Naive thymus-derived CD4-positive, alpha-beta T cell (primary cell): ENCODE measurements around the gene CSN1S1. TPM values are rescaled to one million over a fixed set of nuclear protein-coding genes. Genes with fewer than 3 reads are reported as not detected.

Source experiments
- ATAC-seq: fragments of 150-1000 bp; cut with Tn5 transposase; 2 replicates; pipeline ENCODE4 v1.10.0; 2021; ENCODE audit warnings: mild to moderate bottlenecking, moderate library complexity
- CTCF ChIA-PET: fragments of 350-600 bp; sonication (Branson Sonifier 250); formaldehyde crosslinking; loops from one replicate; lab custom pipeline; 2021; ENCODE audit warnings: antibody characterized with exemption; lab: Charles Lee
- POLR2A ChIA-PET: fragments of 350-600 bp; sonication (Branson Sonifier 250); formaldehyde crosslinking; loops from one replicate; lab custom pipeline; 2021; ENCODE audit warnings: antibody characterized with exemption, inconsistent platforms; lab: Charles Lee
- DNase-seq, 9 donors: peaks; one replicate each; pipeline versions ENCODE4 v3.0.0 to v3.0.0-alpha.2; 2020 to 2022; ENCODE audit warnings: mixed read lengths in 1 of 9
- H3K27ac ChIP-seq: one replicate; pipeline ENCODE4 v1.7.0; 2013; ENCODE audit warnings: mild to moderate bottlenecking, low read depth, low read length, moderate library complexity
- H3K27me3 ChIP-seq, 2 donors: one replicate each; pipeline ENCODE4 v1.7.0; 2013; ENCODE audit warnings: low read length in 2 of 2, mild to moderate bottlenecking in 2 of 2, moderate library complexity in 2 of 2; ENCODE audit not compliant: control insufficient read depth in 2 of 2, insufficient read depth in 2 of 2
- H3K36me3 ChIP-seq, 3 experiments: 1 replicate in 2 of 3; 2 replicates in 1 of 3; pipeline ENCODE4 v1.7.0; 2013; ENCODE audit warnings: low read length in 3 of 3, mild to moderate bottlenecking in 3 of 3, moderate library complexity in 1 of 3; ENCODE audit not compliant: insufficient read depth in 3 of 3, control insufficient read depth in 2 of 3
- H3K4me1 ChIP-seq, 2 donors: one replicate each; pipeline ENCODE4 v1.7.0; 2013; ENCODE audit warnings: low read length in 2 of 2, mild to moderate bottlenecking in 2 of 2, moderate library complexity in 1 of 2; ENCODE audit not compliant: control insufficient read depth in 2 of 2, insufficient read depth in 2 of 2
- H3K4me3 ChIP-seq: 2 replicates; pipeline ENCODE4 v1.7.0; 2013; ENCODE audit warnings: mild to moderate bottlenecking, low read length
- H3K9me3 ChIP-seq, 3 experiments: 1 replicate in 2 of 3; 2 replicates in 1 of 3; pipeline ENCODE4 v1.7.0; 2013; ENCODE audit warnings: low read length in 3 of 3; ENCODE audit not compliant: control insufficient read depth in 2 of 3
- H3K27ac Mint-ChIP-seq, 9 donors: one replicate each; pipeline ENCODE4 v1.8.0; 2020 to 2022; ENCODE audit warnings: mixed read lengths in 9 of 9, mild to moderate bottlenecking in 8 of 9, moderate library complexity in 5 of 9, inconsistent platforms in 2 of 9
- H3K27me3 Mint-ChIP-seq, 5 donors: one replicate each; pipeline ENCODE4 v1.8.0; 2021 to 2022; ENCODE audit warnings: mixed read lengths in 5 of 5, mild to moderate bottlenecking in 1 of 5
- H3K36me3 Mint-ChIP-seq, 5 donors: one replicate each; pipeline ENCODE4 v1.8.0; 2020 to 2022; ENCODE audit warnings: mixed read lengths in 5 of 5, mild to moderate bottlenecking in 3 of 5, inconsistent platforms in 1 of 5
- H3K4me1 Mint-ChIP-seq, 7 donors: one replicate each; pipeline ENCODE4 v1.8.0; 2020 to 2022; ENCODE audit warnings: mixed read lengths in 7 of 7, mild to moderate bottlenecking in 3 of 7, inconsistent platforms in 1 of 7
- H3K4me3 Mint-ChIP-seq, 10 donors: one replicate each; pipeline ENCODE4 v1.8.0; 2020 to 2022; ENCODE audit warnings: mild to moderate bottlenecking in 10 of 10, mixed read lengths in 10 of 10, moderate library complexity in 6 of 10, inconsistent platforms in 2 of 10
- H3K9me3 Mint-ChIP-seq, 11 donors: one replicate each; pipeline ENCODE4 v1.8.0; 2020 to 2022; ENCODE audit warnings: mixed read lengths in 11 of 11, mild to moderate bottlenecking in 4 of 11, inconsistent platforms in 1 of 11, moderate library complexity in 1 of 11
- intact Hi-C, 2 donors: fragments of 100-400 bp; cut with micrococcal nuclease; formaldehyde crosslinking; loops; one replicate each; pipeline ENCODE4 v1.15.1; 2023
- polyA plus RNA-seq, 2 donors: library from polyadenylated mRNA; unstranded; fragments of 300-500 nt; fragmentation: Illumina TruSeq; gene quantifications; one replicate each; pipeline ENCODE4 v1.2.3, GENCODE V29; 2021
- total RNA-seq, 6 experiments: library from RNA in 5 of 6; stranded (reverse) in 5 of 6; gene quantifications; 1 replicate in 5 of 6; 2 replicates in 1 of 6; pipeline ENCODE4 v1.2.3 and lab custom pipeline; 2021 to 2026

Gene CSN1S1
- total and polyA plus RNA-seq, 7 experiments from 2014 or later: not detected

GRCh38 chr4:69977582-69977981 is 46.7 kb downstream of the CSN1S1 start:
- peaks cover 0 to 12% (median 6%) of the 10 kb centered on the region in 5 donors for H3K27me3 Mint-ChIP-seq
- no peak for DNase-seq
- Histone ChIP-seq H3K36me3 (no peaks in the 10 kb centered on the region), H3K27ac (no peak overlapping the region), H3K27me3 (no peaks in the 10 kb centered on the region), H3K4me1 (no peaks in the 10 kb centered on the region), H3K4me3 (no peak overlapping the region), H3K9me3 (no peaks in the 10 kb centered on the region)
- no peak overlapping the region for H3K27ac Mint-ChIP-seq
- ChIA-PET POLR2A (no interaction called here), CTCF (no interaction called here)
- H3K9me3 Mint-ChIP-seq: peaks cover 0 to 5% (median 0%) of the 10 kb centered on the region in 11 donors
- no peak overlapping the region for H3K4me3 Mint-ChIP-seq
- no peaks in the 10 kb centered on the region for H3K4me1 Mint-ChIP-seq
- intact Hi-C loops: no loop called here
- ATAC-seq: no peak
- no peaks in the 10 kb centered on the region for H3K36me3 Mint-ChIP-seq

GRCh38 chr4:69984030-69984443 is 53.2 kb downstream of the CSN1S1 start:
- Histone ChIP-seq H3K27me3 (no peaks in the 10 kb centered on the region), H3K27ac (no peak overlapping the region), H3K4me1 (no peaks in the 10 kb centered on the region), H3K4me3 (no peak overlapping the region), H3K9me3 (no peaks in the 10 kb centered on the region), H3K36me3 (no peaks in the 10 kb centered on the region)
- Mint-ChIP-seq H3K9me3 (peaks cover 0 to 3% (median 0%) of the 10 kb centered on the region in 11 donors), H3K4me1 (no peaks in the 10 kb centered on the region), H3K4me3 (no peak overlapping the region), H3K27ac (no peak overlapping the region), H3K36me3 (no peaks in the 10 kb centered on the region), H3K27me3 (peaks cover 0 to 7% (median 0%) of the 10 kb centered on the region in 5 donors)
- no peak for ATAC-seq
- no peak for DNase-seq
- POLR2A ChIA-PET: no interaction called here
- intact Hi-C loops: no loop called here
- CTCF ChIA-PET: no interaction called here

GRCh38 chr4:69986663-69987062 is 55.8 kb downstream of the CSN1S1 start:
- no peaks in the 10 kb centered on the region for H3K36me3 Mint-ChIP-seq
- H3K27me3 ChIP-seq: no peaks in the 10 kb centered on the region
- ChIA-PET CTCF (no interaction called here), POLR2A (no interaction called here)
- H3K4me3 ChIP-seq: no peak overlapping the region
- no peaks in the 10 kb centered on the region for H3K4me1 ChIP-seq
- DNase-seq (no peak), ATAC-seq (no peak)
- H3K27me3 Mint-ChIP-seq: peaks cover 0 to 7% (median 0%) of the 10 kb centered on the region in 5 donors
- H3K4me3 Mint-ChIP-seq: no peak overlapping the region
- no peaks in the 10 kb centered on the region for H3K36me3 ChIP-seq
- no peaks in the 10 kb centered on the region for H3K9me3 ChIP-seq
- H3K9me3 Mint-ChIP-seq: no peaks in the 10 kb centered on the region
- H3K27ac Mint-ChIP-seq: no peak overlapping the region
- H3K27ac ChIP-seq: no peak overlapping the region
- intact Hi-C loops: no loop called here
- H3K4me1 Mint-ChIP-seq: no peaks in the 10 kb centered on the region

GRCh38 chr4:69991016-69991415 is 60.1 kb downstream of the CSN1S1 start:
- ChIA-PET POLR2A (no interaction called here), CTCF (no interaction called here)
- intact Hi-C loops: no loop called here
- no peaks in the 10 kb centered on the region for H3K4me1 ChIP-seq
- no peaks in the 10 kb centered on the region for H3K36me3 Mint-ChIP-seq
- H3K4me3 Mint-ChIP-seq: no peak overlapping the region
- no peak overlapping the region for H3K4me3 ChIP-seq
- H3K27ac ChIP-seq: no peak overlapping the region
- H3K9me3 Mint-ChIP-seq: no peaks in the 10 kb centered on the region
- no peaks in the 10 kb centered on the region for H3K27me3 ChIP-seq
- no peak for DNase-seq
- peaks cover 0 to 3% (median 0%) of the 10 kb centered on the region in 5 donors for H3K27me3 Mint-ChIP-seq
- no peaks in the 10 kb centered on the region for H3K36me3 ChIP-seq
- no peak overlapping the region for H3K27ac Mint-ChIP-seq
- no peak for ATAC-seq
- H3K4me1 Mint-ChIP-seq: no peaks in the 10 kb centered on the region
- no peaks in the 10 kb centered on the region for H3K9me3 ChIP-seq

GRCh38 chr4:69994782-69995181 is 63.9 kb downstream of the CSN1S1 start:
- intact Hi-C loops: no loop called here

GRCh38 chr4:69995526-69996016 is 64.7 kb downstream of the CSN1S1 start, which contains the start of gene STATH:
TSS of gene STATH (plus strand) at chr4:69995966. CDS start at chr4:69998438, 2,472 bp downstream.
- H3K27me3 Mint-ChIP-seq: peaks cover 0 to 5% (median 0%) of the 10 kb centered on the region in 5 donors
- intact Hi-C loops: no loop called here
- Histone ChIP-seq H3K4me3 (no peak within 1 kb of the TSS), H3K9me3 (no peaks in the 10 kb centered on the region), H3K36me3 (no peaks in the 10 kb centered on the region), H3K27ac (no peak within 1 kb of the TSS), H3K27me3 (no peaks in the 10 kb centered on the region), H3K4me1 (no peaks in the 10 kb centered on the region)
- H3K4me1 Mint-ChIP-seq: no peaks in the 10 kb centered on the region
- DNase-seq: no peak
- CTCF ChIA-PET: no interaction called here
- H3K4me3 Mint-ChIP-seq: no peak within 1 kb of the TSS
- no peak for ATAC-seq
- H3K27ac Mint-ChIP-seq: no peak within 1 kb of the TSS
- POLR2A ChIA-PET: no interaction called here
- no peaks in the 10 kb centered on the region for H3K36me3 Mint-ChIP-seq
- no peaks in the 10 kb centered on the region for H3K9me3 Mint-ChIP-seq

More at GRCh38 chr4:69994782-69995181, 63.9 kb downstream of the CSN1S1 start:
- ChIA-PET POLR2A (no interaction called here), CTCF (no interaction called here)
- Mint-ChIP-seq H3K4me1 (no peaks in the 10 kb centered on the region), H3K27me3 (peaks cover 0 to 5% (median 0%) of the 10 kb centered on the region in 5 donors), H3K36me3 (no peaks in the 10 kb centered on the region), H3K4me3 (no peak overlapping the region), H3K27ac (no peak overlapping the region), H3K9me3 (no peaks in the 10 kb centered on the region)
- Histone ChIP-seq H3K9me3 (no peaks in the 10 kb centered on the region), H3K36me3 (no peaks in the 10 kb centered on the region), H3K27ac (no peak overlapping the region), H3K27me3 (no peaks in the 10 kb centered on the region), H3K4me3 (no peak overlapping the region), H3K4me1 (no peaks in the 10 kb centered on the region)
- no peak for DNase-seq
- no peak for ATAC-seq
